ENCODE results near the gene MORN4. TPM values are rescaled to one million over a fixed set of nuclear protein-coding genes. Genes with fewer than 3 reads are reported as not detected.

MORN4 gene
- polyA plus RNA-seq, 1 of the 3 experiments (the other 2 are of a cell fraction) = 31.4 TPM

DNA sequence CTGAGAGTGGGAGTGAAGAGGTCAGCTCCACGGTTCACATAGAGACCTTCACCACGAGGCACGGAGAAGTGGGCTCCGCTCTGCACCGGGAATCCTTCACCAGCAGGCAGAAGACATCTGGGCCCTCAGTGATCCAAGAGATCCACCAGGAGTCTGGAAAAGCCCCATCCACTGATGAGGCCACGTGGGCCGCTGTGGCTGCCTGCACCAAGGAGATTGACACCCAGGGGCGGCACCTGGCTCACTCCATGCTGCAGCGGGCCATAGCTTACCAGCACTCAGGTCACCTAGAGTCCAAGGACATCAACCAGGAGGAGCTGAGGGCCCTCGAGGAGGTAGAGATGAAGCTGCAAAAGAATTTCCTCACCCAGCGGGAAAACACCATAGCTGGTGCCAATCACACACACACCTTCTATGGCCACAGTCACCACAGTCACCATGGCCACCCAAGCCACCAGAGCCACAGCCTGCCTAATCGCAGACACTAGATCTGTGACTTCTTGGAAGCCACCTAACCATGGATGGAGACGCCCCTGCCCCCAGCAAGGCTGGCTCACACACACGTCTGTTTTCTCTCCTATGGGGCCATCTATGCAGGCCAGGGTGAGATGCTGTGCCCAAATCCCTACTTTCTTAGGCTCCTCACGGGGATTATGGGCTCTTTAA, 43.1 kb downstream of the MORN4 start:
- no peaks in the 10 kb centered on the region for H3K9me2 ChIP-seq
- H3K4me3 ChIP-seq (ENCODE audit: low read depth in 2 of 2, low read length in 1 of 2) = no peak overlapping the region
- no peak overlapping the region for H3K27ac ChIP-seq (ENCODE audit: low read depth in 2 of 2, low read length in 1 of 2)
- POLR2A ChIA-PET = no interaction called here
- WGBS (ENCODE audit: low lambda C conversion rate) = 94% methylated on average over 11 of the region's 15 CpGs
- no peak overlapping the region for H2AFZ ChIP-seq (ENCODE audit: low read depth)
- CTCF ChIA-PET = interaction anchor here (0.6 to 1.9 kb wide), 6 partner anchors 8 to 36 kb away, joined by 3 to 10 read pairs (median 4); partner anchors contain the start of gene ANKRD2
- no peaks in the 10 kb centered on the region for H3K36me3 ChIP-seq (replicated peaks in 1 of 2; ENCODE audit: control insufficient read depth in 1 of 2, insufficient read depth in 2 of 2, low read length in 1 of 2)
- H3K9me3 ChIP-seq = no peaks in the 10 kb centered on the region
- peak; percentile 4 for DNase-seq
- no peak overlapping the region for H3K9ac ChIP-seq
- no peaks in the 10 kb centered on the region for H4K20me1 ChIP-seq (ENCODE audit: insufficient read depth)
- H3K4me2 ChIP-seq = no peak overlapping the region
- H3K4me1 ChIP-seq (ENCODE audit: control insufficient read depth in 1 of 2, insufficient read depth in 2 of 2, low read depth in 1 of 2, low read length in 1 of 2) = peaks cover 3 to 5% of the 10 kb centered on the region in 2 experiments; a peak in 2 of 4 replicates
- H3F3A ChIP-seq (replicated peaks; ENCODE audit: insufficient read depth) = peaks cover 15% of the 10 kb centered on the region
- TF ChIP-seq NRF1 (IDR thresholded peaks at IDR 0.05; ENCODE audit: low read depth, low read length) (no peak), MXI1 (IDR thresholded peaks at IDR 0.05; ENCODE audit: low read depth, low read length) (no peak), RAD21 (IDR thresholded peaks at IDR 0.05; ENCODE audit: low read length) (no peak), RFX5 (IDR thresholded peaks at IDR 0.05; ENCODE audit: low read length) (no peak), SIN3A (IDR thresholded peaks at IDR 0.05; ENCODE audit: borderline replicate concordance, low read depth, low read length) (no peak), TCF12 (IDR thresholded peaks at IDR 0.05) (no peak), FOXM1 (IDR thresholded peaks at IDR 0.05; ENCODE audit: low read depth) (no peak), EZH2phosphoT487 (IDR thresholded peaks at IDR 0.05; ENCODE audit: borderline replicate concordance, low read depth) (no peak), JUND (IDR thresholded peaks at IDR 0.05) (no peak), GABPA (IDR thresholded peaks at IDR 0.05; ENCODE audit: low read depth) (no peak), NFIC (IDR thresholded peaks at IDR 0.05; ENCODE audit: borderline replicate concordance) (no peak), EP300 (IDR thresholded peaks at IDR 0.05; ENCODE audit: borderline replicate concordance in 1 of 2, low read depth in 1 of 2, low read length in 1 of 2) (no peak)
- TF ChIP-seq, protein P1, sequence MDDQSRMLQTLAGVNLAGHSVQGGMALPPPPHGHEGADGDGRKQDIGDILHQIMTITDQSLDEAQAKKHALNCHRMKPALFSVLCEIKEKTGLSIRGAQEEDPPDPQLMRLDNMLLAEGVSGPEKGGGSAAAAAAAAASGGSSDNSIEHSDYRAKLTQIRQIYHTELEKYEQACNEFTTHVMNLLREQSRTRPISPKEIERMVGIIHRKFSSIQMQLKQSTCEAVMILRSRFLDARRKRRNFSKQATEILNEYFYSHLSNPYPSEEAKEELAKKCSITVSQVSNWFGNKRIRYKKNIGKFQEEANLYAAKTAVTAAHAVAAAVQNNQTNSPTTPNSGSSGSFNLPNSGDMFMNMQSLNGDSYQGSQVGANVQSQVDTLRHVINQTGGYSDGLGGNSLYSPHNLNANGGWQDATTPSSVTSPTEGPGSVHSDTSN (IDR thresholded peaks at IDR 0.05) = no peak
- H3K27me3 ChIP-seq (ENCODE audit: insufficient read depth) = no peaks in the 10 kb centered on the region
- no peaks in the 10 kb centered on the region for H3K79me2 ChIP-seq (ENCODE audit: insufficient read depth)

DNA sequence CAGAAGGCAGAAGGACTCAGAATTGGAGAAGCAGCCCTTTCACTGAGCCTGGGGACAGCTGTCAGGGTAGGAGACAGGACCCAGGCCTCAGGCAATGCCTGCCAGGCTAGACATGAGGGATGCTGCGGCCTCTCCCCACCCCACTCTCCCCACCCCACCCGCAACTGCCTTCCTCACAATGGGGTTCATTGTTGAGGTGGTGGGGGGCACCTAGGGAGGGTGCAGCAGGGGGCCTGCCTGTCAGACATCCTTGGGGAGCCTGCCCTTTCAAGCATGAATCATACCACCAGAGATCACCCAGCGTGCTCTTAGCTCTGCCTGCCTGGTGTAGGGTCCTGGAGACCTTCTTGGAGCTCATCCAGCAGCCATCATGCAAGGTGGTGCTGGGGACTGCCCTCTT, 43.8 kb downstream of the MORN4 start, which contains the start of gene C10orf62:
TSS of gene C10orf62 (plus strand) at position 243 of the 400 bp plus-strand sequence. CDS start 177 bp downstream, outside the sequence.
- Histone ChIP-seq H3K9me3 (no peaks in the 10 kb centered on the region), H3K9ac (no peak within 1 kb of the TSS), H3K4me2 (no peak within 1 kb of the TSS), H3K4me1 (ENCODE audit: control insufficient read depth in 1 of 2, insufficient read depth in 2 of 2, low read depth in 1 of 2, low read length in 1 of 2) (peaks cover 5 to 10% of the 10 kb centered on the region in 2 experiments; a peak in 2 of 4 replicates), H2AFZ (ENCODE audit: low read depth) (no peak within 1 kb of the TSS), H3K27me3 (ENCODE audit: insufficient read depth) (no peaks in the 10 kb centered on the region), H3K4me3 (ENCODE audit: low read depth in 2 of 2, low read length in 1 of 2) (no peak within 1 kb of the TSS), H3K9me2 (no peaks in the 10 kb centered on the region), H3K27ac (ENCODE audit: low read depth in 2 of 2, low read length in 1 of 2) (no peak within 1 kb of the TSS), H3K36me3 (replicated peaks in 1 of 2; ENCODE audit: control insufficient read depth in 1 of 2, insufficient read depth in 2 of 2, low read length in 1 of 2) (no peaks in the 10 kb centered on the region), H3F3A (replicated peaks; ENCODE audit: insufficient read depth) (peaks cover 7% of the 10 kb centered on the region), H4K20me1 (ENCODE audit: insufficient read depth) (no peaks in the 10 kb centered on the region), H3K79me2 (ENCODE audit: insufficient read depth) (no peaks in the 10 kb centered on the region)
- no CpG with 5 or more reads among the region's 3 CpGs for WGBS (ENCODE audit: low lambda C conversion rate)
- TF ChIP-seq, protein P1 (IDR thresholded peaks at IDR 0.05) = no peak
- TF ChIP-seq, protein P2, sequence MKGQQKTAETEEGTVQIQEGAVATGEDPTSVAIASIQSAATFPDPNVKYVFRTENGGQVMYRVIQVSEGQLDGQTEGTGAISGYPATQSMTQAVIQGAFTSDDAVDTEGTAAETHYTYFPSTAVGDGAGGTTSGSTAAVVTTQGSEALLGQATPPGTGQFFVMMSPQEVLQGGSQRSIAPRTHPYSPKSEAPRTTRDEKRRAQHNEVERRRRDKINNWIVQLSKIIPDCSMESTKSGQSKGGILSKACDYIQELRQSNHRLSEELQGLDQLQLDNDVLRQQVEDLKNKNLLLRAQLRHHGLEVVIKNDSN (IDR thresholded peaks at IDR 0.05; ENCODE audit: borderline replicate concordance, low read depth) = no peak
- no peak for TF ChIP-seq RCOR1 (IDR thresholded peaks at IDR 0.05; ENCODE audit: low read length)
- no peak for TF ChIP-seq RXRA (IDR thresholded peaks at IDR 0.05; ENCODE audit: borderline replicate concordance, low read depth)
- TF ChIP-seq, protein P3, sequence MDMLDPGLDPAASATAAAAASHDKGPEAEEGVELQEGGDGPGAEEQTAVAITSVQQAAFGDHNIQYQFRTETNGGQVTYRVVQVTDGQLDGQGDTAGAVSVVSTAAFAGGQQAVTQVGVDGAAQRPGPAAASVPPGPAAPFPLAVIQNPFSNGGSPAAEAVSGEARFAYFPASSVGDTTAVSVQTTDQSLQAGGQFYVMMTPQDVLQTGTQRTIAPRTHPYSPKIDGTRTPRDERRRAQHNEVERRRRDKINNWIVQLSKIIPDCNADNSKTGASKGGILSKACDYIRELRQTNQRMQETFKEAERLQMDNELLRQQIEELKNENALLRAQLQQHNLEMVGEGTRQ (IDR thresholded peaks at IDR 0.05; ENCODE audit: borderline replicate concordance, low read depth, low read length) = no peak
- no peak for TF ChIP-seq GABPA (IDR thresholded peaks at IDR 0.05; ENCODE audit: low read depth)
- no peak for TF ChIP-seq FOSL2 (IDR thresholded peaks at IDR 0.05; ENCODE audit: borderline replicate concordance, low read depth)
- TF ChIP-seq SIN3A (IDR thresholded peaks at IDR 0.05; ENCODE audit: borderline replicate concordance, low read depth, low read length) = no peak
- no peak for TF ChIP-seq ELF1 (IDR thresholded peaks at IDR 0.05)
- no peak for TF ChIP-seq RAD21 (IDR thresholded peaks at IDR 0.05; ENCODE audit: low read length)
- TF ChIP-seq TCF12 (IDR thresholded peaks at IDR 0.05) = no peak
- no peak for TF ChIP-seq SMC3 (IDR thresholded peaks at IDR 0.05; ENCODE audit: low read depth, low read length)
- TF ChIP-seq FOXM1 (IDR thresholded peaks at IDR 0.05; ENCODE audit: low read depth) = no peak
- TF ChIP-seq CHD2 (IDR thresholded peaks at IDR 0.05; ENCODE audit: low read length, partially characterized antibody) = no peak
- TF ChIP-seq, protein P4, sequence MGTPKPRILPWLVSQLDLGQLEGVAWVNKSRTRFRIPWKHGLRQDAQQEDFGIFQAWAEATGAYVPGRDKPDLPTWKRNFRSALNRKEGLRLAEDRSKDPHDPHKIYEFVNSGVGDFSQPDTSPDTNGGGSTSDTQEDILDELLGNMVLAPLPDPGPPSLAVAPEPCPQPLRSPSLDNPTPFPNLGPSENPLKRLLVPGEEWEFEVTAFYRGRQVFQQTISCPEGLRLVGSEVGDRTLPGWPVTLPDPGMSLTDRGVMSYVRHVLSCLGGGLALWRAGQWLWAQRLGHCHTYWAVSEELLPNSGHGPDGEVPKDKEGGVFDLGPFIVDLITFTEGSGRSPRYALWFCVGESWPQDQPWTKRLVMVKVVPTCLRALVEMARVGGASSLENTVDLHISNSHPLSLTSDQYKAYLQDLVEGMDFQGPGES (IDR thresholded peaks at IDR 0.05; ENCODE audit: low read depth, low read length) = no peak
- TF ChIP-seq FOXJ3 (CRISPR knock-in tag; IDR thresholded peaks at IDR 0.05) = no peak
- ChIA-PET POLR2A (no interaction called here), CTCF (interaction anchor here (0.6 to 1.9 kb wide), 5 partner anchors 13 to 36 kb away, joined by 3 to 10 read pairs (median 3); partner anchors contain the start of gene ANKRD2)
- peak; percentile 12 for DNase-seq
